ENCODE measurements around the gene SSC5D.

DNA sequence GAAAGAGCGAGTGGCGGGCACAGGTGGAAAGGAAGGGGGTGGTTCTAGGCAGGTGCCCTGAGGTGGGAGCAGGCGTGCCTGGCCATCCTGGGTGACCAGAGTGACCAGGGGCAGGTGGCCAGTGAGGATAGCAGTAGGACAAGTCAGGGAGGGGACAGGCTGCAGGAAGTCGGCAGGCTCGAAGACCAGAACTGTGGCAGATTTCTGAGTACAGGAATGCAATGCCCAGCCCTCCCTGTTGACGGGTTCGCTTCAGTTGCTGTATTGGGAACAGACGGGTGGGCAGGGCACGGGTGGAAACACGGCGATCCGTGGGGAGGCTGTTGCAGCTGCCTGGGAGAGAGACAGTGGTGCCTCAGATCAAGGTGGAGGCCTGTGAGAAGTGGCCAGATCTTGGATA lies 9.9 kb upstream of the SSC5D start:
- TF ChIP-seq, protein P1, sequence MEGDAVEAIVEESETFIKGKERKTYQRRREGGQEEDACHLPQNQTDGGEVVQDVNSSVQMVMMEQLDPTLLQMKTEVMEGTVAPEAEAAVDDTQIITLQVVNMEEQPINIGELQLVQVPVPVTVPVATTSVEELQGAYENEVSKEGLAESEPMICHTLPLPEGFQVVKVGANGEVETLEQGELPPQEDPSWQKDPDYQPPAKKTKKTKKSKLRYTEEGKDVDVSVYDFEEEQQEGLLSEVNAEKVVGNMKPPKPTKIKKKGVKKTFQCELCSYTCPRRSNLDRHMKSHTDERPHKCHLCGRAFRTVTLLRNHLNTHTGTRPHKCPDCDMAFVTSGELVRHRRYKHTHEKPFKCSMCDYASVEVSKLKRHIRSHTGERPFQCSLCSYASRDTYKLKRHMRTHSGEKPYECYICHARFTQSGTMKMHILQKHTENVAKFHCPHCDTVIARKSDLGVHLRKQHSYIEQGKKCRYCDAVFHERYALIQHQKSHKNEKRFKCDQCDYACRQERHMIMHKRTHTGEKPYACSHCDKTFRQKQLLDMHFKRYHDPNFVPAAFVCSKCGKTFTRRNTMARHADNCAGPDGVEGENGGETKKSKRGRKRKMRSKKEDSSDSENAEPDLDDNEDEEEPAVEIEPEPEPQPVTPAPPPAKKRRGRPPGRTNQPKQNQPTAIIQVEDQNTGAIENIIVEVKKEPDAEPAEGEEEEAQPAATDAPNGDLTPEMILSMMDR (IDR thresholded peaks at IDR 0.05), result no peak
- TF ChIP-seq POLR2A (IDR thresholded peaks at IDR 0.05), result no peak

Measured in uterus (tissue), 2 donors.